EH (cell line): ENCODE measurements around the gene KRT6C.
A peak's percentile ranks its signal among the peaks of the same experiment; 100 is the strongest.
"Not testable (repeated sequence)": the region's sequence is repeated elsewhere in the genome, so short reads cannot be mapped to it uniquely, and the experiment has no call there.

Source experiments
- DNase-seq: peaks from one replicate; pipeline ENCODE4 v3.0.0-alpha.2; 2015; ENCODE audit warnings: low read depth

KRT6C gene

DNA sequence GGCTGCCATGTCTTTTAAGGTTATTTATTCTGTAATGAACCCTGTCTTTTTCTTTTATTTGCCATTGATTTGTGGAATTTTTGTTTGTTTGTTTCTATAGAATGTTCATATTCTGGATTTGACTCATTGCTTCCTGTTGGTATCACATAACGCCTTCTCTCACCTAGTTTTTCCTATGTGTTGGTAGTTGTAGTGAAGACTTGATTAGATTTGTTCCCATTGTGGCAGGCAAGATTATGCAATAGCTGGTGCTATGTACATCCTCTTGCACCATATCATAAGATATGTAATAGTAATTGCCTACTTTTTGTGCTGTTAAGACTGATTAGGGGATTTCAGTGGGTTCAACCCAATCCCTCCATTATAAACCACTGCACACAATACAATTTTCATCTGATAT, 17.8 kb downstream of the KRT6C start:
- DNase-seq = no peak

GRCh38 chr12:52454411-52455201, 19.0 kb downstream of the KRT6C start:
- no peak for DNase-seq

- no peak for DNase-seq
Measured at GRCh38 chr12:52452101-52452500, 21.5 kb downstream of the KRT6C start, which contains the start of gene KRT6B. Gene KRT6B, minus strand, starts transcription at chr12:52452146. Its CDS starts 68 bp downstream, at chr12:52452078.

DNA sequence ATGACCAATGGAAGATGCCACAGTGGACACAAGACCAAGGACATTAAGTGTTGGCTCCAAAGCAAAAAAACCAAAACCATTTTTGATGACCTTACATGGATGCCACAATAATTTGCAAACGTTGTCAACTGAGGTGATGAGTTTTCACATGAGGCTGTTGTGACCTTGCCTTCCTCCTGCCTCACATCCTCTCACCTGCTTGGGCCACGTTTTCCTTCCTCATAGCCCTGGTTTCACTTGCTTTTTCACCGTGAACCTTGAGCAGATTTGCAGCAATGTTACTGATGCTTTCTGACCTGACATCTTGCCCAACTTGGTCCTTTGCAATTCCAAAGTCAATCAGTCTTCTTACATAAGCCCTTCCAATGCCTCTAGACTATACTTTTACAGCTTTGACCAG, 25.4 kb downstream of the KRT6C start:
- no peak for DNase-seq

DNA sequence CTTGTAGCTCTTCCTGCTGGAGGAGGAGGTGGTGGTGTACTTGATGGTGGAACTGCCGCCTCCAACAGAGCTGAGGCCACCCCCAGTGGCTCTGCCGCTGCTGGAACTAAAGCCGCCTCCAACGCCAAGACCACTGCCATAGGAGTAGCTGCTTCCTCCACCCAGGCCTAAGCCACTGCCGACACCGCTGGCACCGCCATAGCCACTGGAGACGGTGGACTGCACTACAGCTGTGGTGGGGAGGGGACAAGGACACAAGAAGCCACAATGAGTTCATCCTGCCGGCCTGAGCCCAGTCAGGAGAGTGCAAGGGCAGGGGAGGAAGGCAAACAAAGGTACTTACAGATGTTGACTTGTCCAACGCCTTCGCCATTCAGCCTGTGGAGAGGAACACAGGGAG, 26.4 kb downstream of the KRT6C start:
- DNase-seq = not testable (repeated sequence)

GRCh38 chr12:52446367-52447045, 27.1 kb downstream of the KRT6C start:
- DNase-seq = no peak

DNA sequence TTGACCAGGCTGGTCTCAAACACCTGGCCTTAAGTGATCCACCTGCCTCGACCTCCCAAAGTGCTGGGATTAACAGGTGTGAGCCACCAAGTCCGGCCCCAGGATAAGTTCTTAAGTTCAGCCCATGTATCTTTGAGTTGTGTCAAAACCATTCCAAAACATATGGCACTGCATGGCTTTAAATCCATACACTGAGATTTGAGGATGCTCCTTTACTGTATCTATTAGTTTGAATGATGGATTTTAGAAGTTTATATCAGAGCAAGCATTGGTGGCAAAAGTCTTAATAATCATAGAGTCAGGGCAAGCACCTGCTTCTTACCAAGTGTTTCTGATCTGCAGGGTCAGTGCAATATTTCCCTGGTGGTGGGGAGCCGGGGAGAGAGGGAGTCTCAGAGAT, 27.7 kb downstream of the KRT6C start:
- DNase-seq = no peak

DNA sequence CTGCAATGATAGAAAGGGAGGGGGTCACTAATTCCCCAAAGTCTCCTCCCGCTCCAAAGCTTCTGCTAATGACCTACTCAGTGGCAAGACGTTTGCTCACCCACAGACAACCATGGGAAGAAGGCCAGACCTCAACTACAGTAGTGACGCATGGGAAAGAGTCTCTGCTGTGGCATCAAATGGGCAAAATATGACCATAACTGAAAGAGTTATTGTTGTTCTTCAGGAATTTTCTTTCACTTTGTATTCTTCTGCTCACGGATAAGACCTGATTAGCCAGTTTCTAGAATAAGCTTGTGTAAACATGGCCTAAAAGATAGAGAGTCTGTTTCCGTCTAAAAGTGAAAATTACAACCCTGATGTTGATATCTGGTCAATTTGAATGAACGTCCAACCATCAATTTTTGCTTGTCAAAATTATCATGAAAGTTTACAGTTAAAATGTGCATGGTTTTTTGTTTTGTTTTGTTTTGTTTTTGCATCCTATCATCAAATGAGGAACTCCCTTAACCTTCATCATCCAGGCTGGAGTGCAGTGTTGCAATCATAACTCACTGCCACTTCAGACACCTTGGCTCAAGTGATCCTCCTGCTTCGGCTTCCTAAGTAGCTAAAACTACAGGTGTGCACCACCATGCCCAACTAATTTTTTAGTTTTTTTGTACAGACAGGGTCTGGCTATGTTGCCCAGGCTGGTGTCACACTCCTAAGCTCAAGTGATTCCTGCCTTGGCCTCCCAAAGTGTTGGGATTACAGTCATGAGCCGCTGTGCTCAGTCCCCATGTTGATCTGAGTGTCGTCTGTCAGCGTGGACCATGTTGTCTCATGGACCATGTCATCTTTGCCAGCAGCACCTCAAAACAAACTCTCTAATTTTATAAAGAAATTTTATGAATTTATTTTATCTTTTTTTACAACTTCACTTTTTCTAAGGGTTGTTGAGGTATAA, 28.7 kb downstream of the KRT6C start:
- DNase-seq = no peak

GRCh38 chr12:52443966-52444365, 29.6 kb downstream of the KRT6C start:
- no peak for DNase-seq

DNA sequence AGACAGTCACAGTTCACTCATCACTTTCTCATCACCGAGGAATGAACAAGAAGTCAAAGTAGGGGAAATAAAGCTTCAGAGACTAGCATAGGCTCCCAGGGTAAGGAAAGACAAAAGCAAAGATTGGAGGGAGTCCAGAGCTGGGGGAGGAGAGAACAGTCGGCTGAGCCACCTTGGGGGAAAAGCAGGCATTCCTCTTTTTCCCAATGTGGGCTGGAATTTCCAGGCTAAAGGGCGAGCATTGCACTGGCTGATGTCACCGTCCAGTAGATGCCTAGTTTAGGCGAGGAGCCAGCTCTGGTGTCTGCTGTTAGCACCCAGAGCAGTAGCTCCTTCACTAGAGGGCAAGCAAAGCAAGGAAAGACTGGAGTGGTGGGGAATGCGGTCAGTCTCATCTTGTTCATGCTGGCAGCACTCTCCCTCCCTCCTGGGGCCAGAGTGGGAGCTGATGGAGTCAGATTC, 31.0 kb downstream of the KRT6C start:
- peak; percentile 97 for DNase-seq

DNA sequence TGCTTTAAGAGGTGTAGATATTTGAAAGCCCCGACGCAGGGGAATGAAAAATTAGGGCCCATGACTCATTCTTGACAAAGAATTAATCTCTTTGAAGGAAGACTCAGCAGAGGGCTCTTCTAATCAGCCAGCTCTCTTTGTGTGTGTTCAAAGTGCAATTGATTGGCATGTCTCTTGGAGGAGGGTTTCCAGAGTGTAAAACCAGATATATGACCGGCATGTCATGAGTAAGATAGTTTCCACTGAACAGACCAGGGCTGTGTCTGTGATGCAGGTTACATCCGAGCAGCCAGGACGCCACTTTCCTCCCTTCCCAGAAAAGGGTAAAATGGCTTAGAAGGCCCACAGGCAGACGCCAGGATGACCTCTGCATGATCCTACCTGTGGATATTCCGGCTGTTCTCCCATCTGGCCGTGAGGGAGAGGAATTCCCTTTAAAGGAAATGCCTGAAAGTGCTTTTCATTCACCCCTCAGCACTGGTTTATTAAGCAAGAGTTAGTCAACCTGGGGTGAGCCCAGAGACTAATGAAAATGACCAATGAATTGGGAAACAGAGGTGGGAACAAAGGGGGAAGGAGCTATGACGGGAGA, 32.2 kb downstream of the KRT6C start:
- DNase-seq = peak; percentile 56

GRCh38 chr12:52440821-52441319, 32.7 kb downstream of the KRT6C start:
- peak; percentile 85 for DNase-seq

DNA sequence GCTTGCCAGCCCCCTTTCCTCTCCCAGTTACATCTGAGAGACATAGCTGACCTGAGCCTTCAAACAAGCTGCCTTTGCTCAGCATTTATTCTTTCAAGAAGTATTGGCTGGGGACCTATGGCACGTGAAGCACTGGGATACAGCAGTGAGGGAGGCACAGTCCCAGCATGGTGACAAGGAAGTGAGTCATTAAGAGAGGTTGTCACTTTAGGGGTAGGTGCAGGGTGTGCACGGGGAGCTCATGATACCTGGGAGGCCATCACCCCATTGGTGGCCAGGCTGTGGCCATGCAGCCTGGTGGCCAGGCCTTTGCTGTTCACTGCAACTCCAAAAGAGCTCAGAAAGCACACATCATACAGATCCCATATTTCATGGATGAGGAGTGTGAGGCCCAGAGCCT, 33.8 kb downstream of the KRT6C start:
- no peak for DNase-seq

DNA sequence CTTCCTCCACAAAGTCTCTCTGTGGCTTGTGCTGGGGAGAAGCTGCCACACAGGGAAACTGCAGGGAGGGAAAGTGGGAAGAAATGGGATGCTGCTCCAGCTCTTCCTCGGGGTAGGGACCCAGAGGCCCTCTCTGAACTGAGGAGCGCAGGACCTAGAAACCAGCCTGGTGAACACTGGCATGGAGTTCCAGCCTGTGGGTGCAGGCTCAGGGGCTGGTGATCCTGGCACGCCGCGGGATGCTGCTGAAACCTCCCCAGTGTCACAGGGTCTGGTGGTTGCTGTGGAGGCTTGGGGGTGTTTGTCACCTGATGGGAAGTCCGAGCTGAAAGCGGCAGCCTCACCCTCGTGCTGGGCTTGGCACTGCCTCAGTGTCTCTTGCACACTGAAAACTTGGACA, 34.2 kb downstream of the KRT6C start:
- DNase-seq = no peak

- DNase-seq = no peak
Measured at GRCh38 chr12:52438305-52439301, 35.0 kb downstream of the KRT6C start.

- no peak for DNase-seq
Measured at GRCh38 chr12:52437508-52437907, 36.1 kb downstream of the KRT6C start.

- DNase-seq = no peak
Measured at GRCh38 chr12:52436828-52437474, 36.7 kb downstream of the KRT6C start.

DNA sequence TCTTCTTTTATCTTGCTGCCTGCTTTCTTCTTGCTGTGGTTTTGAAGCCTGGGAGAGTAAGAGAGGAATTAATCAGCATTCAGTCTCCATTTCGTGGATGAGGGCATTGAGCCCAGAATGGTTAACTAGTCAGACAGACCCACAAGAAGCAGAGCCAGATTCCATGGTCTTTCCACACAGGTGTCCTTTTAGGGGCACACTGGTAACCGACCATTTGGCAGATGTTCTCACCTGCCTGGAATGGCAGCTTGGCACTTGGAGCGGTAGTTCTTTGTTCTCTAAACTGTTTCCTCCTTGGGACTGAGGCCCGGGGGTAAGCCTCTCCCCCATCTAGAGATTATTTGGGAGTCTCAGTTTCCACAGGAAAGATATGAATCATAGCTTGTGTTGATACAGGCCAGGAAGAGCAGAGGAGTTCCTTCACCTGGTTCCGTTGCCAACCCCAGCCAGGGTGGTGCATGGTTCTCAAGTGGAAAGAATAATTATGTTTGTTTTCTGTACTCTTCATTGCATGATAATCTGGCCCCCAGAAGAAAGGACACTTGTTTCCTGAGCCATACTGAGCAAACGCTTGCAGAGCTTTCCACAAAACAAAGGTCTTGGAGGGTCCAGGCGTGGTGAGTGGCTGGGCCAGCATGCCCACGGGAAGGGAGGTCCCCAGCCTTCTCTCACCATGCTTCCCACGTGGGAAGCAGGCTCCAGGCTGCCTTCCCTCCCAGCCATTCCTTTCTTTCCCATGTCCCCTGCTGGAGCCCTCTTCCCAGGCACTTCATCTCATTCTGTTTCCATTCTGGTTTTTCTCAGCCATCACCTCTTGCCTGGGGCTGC, 37.4 kb downstream of the KRT6C start:
- peak; percentile 42 for DNase-seq

DNA sequence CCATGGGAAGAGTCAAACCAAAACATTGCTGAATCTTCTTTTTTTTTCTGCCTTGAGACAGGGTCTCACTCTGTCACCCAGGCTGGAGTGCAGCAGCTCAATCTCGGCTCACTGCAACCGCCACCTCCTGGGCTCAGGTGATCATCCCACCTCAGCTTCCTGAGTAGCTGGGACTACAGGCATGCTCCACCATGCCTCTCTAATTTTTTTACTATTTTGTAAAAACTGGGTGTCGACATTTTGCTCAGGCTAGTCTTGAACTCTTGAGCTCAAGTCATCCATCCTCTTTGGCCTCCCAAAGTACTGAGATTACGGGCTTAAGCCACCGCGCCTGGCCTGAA, 38.0 kb downstream of the KRT6C start:
- DNase-seq = no peak
